ENCODE data around the gene LARP6. TPM values are rescaled to one million over a fixed set of nuclear protein-coding genes. Genes with fewer than 3 reads are reported as not detected.
"Not testable (repeated sequence)": the region's sequence is repeated elsewhere in the genome, so short reads cannot be mapped to it uniquely, and the experiment has no call there.

LARP6 gene
- total RNA-seq, 2 donors from 2014 or later: 0.23 TPM; not detected in 1

DNA sequence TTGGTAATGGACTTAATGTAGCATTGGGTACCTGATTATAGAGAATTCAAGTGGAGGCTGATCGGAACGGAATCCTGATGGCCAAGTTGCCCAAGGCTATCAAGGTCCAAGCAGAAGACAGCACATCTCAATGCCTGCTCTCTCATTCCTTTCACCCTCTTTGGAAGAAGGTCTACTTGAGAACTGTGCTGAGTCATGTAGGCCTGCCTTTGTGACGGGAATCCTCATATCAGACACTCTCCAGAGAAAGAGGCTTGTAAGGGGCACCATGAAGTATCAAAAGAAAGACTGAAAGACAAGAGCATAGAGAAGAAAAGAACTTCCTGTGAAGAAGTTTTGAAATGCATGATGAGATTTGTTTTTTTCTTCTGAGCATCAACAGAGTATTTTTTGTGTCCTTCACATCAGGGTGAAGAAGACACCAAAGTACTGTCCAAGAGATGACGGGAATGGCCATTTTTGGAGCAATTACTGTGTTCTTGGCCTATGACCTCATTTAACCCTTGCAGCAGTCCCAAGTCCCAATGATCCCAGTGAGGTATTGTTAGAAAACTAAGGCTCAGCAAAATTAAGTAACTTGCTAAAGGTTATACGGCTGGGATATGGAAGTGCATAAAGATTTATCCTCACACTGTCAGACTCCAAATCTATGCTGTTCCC, 13.2 kb upstream of the LARP6 start:
- Mint-ChIP-seq H3K27ac (no peak overlapping the region), H3K36me3 (no peaks in the 10 kb centered on the region), H3K9me3 (no peaks in the 10 kb centered on the region)
- no peak for ATAC-seq
- DNase-seq (ENCODE audit: low spot score in 2 of 2): no peak

DNA sequence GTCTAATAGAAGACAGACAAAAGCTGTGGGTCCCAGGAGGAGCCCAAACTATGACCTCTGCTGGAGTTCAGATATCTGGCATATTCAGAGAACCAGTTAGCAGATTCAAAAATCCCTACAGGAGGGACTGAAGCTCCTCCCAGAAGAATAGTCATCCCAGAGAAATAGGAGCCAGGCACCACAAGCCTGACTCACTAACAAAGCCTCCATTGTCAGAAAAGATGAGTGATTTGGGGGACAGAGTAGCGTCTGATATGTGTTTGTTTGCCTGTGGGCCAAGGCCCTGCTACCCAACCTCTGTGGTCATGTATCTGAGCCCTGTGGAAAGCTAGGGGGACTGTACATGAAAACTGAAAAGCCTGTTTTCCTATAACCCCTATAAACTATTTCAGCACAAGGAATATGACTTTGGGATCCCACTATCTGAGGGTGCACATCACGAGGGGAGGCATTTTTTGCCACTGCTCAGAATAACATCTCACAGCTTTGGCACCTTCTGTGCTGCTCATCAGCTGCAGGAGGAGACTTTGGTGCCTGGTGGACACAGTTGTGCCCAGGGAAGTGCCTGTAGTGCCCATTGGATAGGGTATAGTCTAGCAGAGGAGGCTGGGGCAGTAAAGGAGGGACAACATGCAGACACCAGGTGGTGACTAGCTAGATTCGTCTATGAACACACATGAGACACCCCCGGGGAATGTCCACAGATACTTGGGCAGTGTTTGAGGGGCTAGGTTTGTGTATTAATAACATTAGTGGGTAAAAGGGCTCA, 9.7 kb upstream of the LARP6 start:
- ATAC-seq: no peak
- Mint-ChIP-seq H3K36me3 (no peaks in the 10 kb centered on the region), H3K9me3 (no peaks in the 10 kb centered on the region)

DNA sequence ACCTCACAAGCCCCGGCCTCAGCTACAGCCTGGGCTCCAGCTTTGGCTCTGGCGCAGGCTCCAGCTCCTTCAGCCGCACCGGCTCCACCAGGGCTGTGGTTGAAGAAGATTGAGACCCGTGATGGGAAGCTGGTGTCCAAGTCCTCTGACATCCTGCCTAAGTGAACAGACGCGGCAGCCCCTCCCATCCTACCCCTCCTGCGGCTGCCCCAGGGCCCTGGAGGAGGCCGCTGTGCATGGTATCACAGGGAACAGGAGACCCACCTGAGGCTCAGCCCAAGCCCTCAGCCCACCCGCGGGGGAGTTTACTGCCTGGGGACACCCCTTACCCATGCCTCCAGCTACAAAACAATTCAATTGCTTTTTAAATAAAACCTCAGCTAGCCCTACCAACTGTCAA, 6.0 kb upstream of the LARP6 start:
- DNase-seq (ENCODE audit: low spot score in 2 of 2): no peak
- H3K36me3 Mint-ChIP-seq: no peaks in the 10 kb centered on the region
- no peak overlapping the region for H3K27ac Mint-ChIP-seq
- no peaks in the 10 kb centered on the region for H3K9me3 Mint-ChIP-seq
- ATAC-seq: no peak

More for the DNA sequence above, 9.7 kb upstream of the LARP6 start:
- no peak overlapping the region for H3K27ac Mint-ChIP-seq
- DNase-seq (ENCODE audit: low spot score in 2 of 2): no peak

GRCh38 chr15:70859322-70859908, 5.5 kb upstream of the LARP6 start:
- ATAC-seq (no peak), DNase-seq (ENCODE audit: low spot score in 2 of 2) (no peak)
- H3K9me3 Mint-ChIP-seq: no peaks in the 10 kb centered on the region
- peaks cover 0 to 5% of the 10 kb centered on the region in 2 donors for H3K36me3 Mint-ChIP-seq
- no peak overlapping the region for H3K27ac Mint-ChIP-seq

DNA sequence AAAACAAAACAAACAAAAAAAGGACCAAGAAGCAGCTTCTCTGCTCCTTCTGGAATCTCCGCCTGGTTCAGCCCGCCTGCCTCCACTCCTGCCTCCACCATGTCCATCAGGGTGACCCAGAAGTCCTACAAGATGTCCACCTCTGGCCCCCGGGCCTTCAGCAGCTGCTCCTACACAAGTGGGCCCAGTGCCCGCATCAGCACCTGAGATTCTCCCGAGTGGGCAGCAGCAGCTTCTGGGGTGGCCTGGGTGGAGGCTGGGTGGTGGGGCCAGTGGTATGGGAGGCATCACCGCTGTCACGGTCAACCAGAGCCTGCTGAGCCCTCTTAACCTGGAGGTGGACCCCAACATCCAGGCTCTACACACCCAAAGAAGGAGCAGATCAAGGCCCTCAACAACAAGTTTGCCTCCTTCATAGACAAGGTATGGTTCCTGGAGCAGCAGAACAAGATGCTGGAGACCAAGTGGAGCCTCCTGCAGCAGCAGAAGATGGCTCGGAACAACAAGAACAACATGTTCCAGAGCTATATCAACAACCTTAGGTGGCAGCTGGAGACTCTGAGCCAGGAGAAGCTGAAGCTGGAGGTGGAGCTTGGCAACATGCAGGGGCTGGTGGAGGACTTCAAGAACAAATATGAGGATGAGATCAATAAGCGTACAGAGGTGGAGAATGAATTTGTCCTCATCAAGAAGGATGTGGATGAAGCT, 4.8 kb upstream of the LARP6 start:
- ATAC-seq; DNase-seq (ENCODE audit: low spot score in 2 of 2); H3K27ac Mint-ChIP-seq; H3K9me3 Mint-ChIP-seq; H3K36me3 Mint-ChIP-seq: not testable (repeated sequence)

DNA sequence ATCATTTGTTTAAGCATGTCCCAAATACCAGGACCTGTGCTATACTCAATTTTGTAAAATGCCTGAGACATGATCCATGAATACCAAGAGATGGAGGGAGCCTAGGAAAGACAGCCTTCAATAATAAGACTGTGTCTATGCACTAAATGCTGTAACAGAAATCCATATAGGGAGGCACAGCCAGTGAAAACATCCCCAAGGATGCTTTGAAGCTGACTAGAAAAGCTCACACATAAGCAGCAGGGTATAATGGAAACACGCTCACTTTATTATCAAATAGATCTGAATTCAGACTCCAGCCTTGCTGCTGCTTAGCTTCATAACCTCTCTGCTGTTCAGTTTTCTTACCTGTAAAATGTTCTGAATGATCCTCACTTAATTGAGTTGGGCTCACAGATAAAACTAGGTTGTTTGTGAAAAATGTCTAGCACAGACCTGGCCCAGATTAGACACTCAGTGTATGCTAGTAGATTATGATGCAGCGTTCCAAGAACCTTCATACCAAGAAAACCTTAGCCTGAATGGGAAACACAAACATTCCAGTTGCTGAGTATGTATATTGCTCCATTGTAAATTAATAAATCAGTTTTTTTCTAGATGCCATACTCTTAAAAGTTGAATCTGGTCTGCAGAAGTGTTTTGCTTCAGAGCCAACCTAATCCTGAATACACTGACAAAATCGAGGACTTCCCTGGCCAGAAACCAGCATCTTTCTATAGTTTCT, 3.8 kb upstream of the LARP6 start:
- H3K9me3 Mint-ChIP-seq: no peaks in the 10 kb centered on the region
- peaks cover 0 to 7% of the 10 kb centered on the region in 2 donors for H3K36me3 Mint-ChIP-seq
- no peak overlapping the region for H3K27ac Mint-ChIP-seq
- ATAC-seq (no peak), DNase-seq (ENCODE audit: low spot score in 2 of 2) (no peak)

DNA sequence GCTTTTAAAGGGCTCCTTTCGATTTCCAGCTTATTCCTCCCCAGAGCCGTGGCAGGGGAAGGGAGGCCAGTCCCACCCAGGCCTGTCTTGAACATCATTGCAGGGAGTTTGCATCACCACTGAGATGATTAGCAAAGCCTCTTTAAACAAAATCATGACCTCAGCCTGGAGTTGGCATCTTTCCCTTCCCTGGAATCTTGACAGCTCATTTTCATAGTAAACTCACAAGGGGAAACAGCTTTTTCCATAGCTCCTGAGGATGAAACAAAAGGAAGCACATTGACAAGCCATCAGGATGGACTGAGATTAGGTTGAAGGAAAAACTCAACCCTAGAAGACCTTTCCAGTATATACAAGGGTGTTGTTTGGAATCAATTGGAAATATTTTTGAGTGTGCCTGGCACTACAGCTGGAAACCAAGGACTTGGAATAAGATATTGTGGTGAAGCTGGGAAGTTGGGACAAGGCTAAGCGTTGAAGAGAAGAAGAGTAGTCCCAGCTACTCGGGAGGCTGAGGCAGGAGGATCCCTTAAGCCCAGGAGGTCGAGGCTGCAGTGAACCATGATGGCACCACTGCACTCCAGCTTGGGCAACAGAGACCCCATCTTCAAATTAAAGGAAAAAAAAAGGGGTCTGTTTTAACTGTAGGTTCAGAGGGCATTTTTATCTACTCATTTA, 3.1 kb upstream of the LARP6 start:
- H3K36me3 Mint-ChIP-seq: peaks cover 0 to 7% of the 10 kb centered on the region in 2 donors
- no peak overlapping the region for H3K27ac Mint-ChIP-seq
- H3K9me3 Mint-ChIP-seq: no peaks in the 10 kb centered on the region
- ATAC-seq (no peak), DNase-seq (ENCODE audit: low spot score in 2 of 2) (no peak)

DNA sequence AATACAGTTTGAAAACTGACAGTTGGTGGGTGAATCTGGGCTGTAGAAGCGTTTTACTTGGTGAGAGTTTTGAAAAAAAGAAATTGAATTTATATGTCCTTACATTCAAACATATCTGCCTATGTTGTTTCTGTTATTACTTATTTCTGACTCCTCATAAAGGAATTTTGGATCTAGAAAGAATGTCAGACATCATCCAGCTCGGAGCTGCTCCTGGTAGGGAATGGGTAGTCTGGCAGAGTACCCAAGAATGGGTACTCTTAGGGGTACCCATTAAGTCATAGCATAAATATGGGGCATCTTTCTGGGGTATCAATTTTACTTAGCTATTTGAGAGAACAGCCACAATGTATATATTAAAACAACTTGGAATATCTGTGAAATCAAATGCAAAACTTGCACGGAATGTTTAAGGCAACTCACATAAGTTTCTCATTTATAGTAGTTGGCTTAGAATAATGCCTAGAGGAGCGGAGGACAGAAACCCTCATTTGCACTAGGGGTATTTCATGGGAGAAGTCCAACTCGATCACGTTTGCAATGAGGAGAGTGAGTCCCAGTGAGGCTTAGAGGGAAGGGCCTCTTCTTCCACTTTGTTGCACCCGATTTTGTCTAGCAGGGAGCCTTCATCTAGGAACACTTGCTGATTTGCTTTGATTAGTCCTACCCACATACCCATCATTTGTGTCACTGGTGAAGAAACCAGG, 2.4 kb upstream of the LARP6 start:
- ATAC-seq (no peak), DNase-seq (ENCODE audit: low spot score in 2 of 2) (no peak)
- H3K9me3 Mint-ChIP-seq: no peaks in the 10 kb centered on the region
- peaks cover 0 to 7% of the 10 kb centered on the region in 2 donors for H3K36me3 Mint-ChIP-seq
- no peak overlapping the region for H3K27ac Mint-ChIP-seq

- H3K9me3 Mint-ChIP-seq: no peaks in the 10 kb centered on the region
- H3K27ac Mint-ChIP-seq: no peak overlapping the region
- DNase-seq (ENCODE audit: low spot score in 2 of 2) (no peak), ATAC-seq (no peak)
- peaks cover 0 to 7% of the 10 kb centered on the region in 2 donors for H3K36me3 Mint-ChIP-seq
Measured at GRCh38 chr15:70855764-70856163, 1.8 kb upstream of the LARP6 start.

- Mint-ChIP-seq H3K36me3 (peaks cover 0 to 7% of the 10 kb centered on the region in 2 donors), H3K9me3 (no peaks in the 10 kb centered on the region), H3K27ac (peak overlapping the region in 1 of 2 donors; percentile 60)
- ATAC-seq (no peak), DNase-seq (ENCODE audit: low spot score in 2 of 2) (no peak)
Measured at GRCh38 chr15:70854666-70854976, 664 bp upstream of the LARP6 start.

DNA sequence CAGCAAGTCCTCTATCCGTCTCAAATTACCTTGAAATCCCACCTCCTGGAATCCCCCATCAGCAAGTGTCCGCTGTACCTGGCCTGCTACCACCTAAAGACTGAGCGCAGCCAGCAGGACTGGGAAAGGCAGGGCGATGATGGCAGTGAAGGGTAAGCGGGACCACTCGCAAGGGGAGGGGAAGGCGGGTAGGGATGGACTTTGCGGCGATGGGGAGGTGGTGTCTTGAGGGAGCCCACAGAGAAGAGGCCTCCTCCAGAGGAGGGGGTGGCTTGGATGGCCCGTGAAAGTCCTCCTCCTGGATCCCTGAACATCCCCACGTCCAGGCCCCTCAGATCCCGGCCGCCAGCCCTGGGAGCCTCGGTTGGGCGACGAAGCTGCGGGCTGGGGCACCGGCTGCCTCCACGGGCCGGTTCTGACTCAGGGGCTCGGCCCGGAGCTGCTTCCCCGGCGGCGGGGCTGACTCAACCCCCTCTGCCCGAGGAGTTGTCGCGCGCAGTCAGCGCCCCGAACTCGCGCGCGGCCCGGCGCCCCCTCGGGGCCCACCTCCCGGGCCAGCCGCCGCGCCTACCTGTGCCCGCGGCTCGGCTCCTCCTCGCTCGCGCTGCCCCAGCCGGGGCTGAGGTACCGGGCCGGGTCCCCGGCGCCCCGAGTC, 512 bp downstream of the LARP6 start:
- DNase-seq (ENCODE audit: low spot score in 2 of 2): peak in 1 of 2 donors; percentile 18
- no peaks in the 10 kb centered on the region for H3K9me3 Mint-ChIP-seq
- ATAC-seq: peak; percentile 48 to 71
- peaks cover 0 to 7% of the 10 kb centered on the region in 2 donors for H3K36me3 Mint-ChIP-seq
- H3K27ac Mint-ChIP-seq: no peak overlapping the region

GRCh38 chr15:70852501-70853317, 1.2 kb downstream of the LARP6 start:
- DNase-seq (ENCODE audit: low spot score in 2 of 2): no peak
- no peak overlapping the region for H3K27ac Mint-ChIP-seq
- no peaks in the 10 kb centered on the region for H3K9me3 Mint-ChIP-seq
- ATAC-seq: no peak
- H3K36me3 Mint-ChIP-seq: peaks cover 0 to 7% of the 10 kb centered on the region in 2 donors

DNA sequence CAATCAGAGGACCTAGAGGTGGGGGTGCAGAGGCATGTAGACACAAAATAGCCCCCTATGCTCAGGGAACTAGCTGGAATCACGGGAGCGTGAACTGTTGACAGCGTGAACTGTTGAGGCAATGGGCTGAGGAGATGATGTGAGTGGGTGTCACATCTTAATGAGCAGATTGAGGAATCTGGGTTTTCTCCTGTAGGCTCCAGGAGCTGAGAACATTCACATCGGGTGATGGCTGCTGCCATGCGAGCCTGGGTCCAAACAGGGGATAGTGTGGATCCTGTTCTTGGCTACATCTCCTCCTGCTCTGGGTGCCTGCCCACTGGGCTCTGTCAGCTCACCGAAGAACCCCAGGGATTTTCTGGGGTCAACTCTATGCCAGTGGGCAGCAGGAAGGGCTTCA, 2.1 kb downstream of the LARP6 start:
- no peaks in the 10 kb centered on the region for H3K9me3 Mint-ChIP-seq
- H3K27ac Mint-ChIP-seq: no peak overlapping the region
- peaks cover 0 to 7% of the 10 kb centered on the region in 2 donors for H3K36me3 Mint-ChIP-seq
- DNase-seq (ENCODE audit: low spot score in 2 of 2): no peak
- ATAC-seq: no peak

GRCh38 chr15:70845602-70846360, 8.2 kb downstream of the LARP6 start:
- Mint-ChIP-seq H3K36me3 (no peaks in the 10 kb centered on the region), H3K9me3 (no peaks in the 10 kb centered on the region), H3K27ac (no peak overlapping the region)
- ATAC-seq (no peak), DNase-seq (ENCODE audit: low spot score in 2 of 2) (no peak)
